PC-9 (cell line): Measurements from ENCODE around the gene SEMA4C.
A peak's percentile ranks its signal among the peaks of the same experiment; 100 is the strongest.

Source experiments
- CTCF ChIP-seq: fragments of 200-600 bp; sonication (generic); conservative IDR thresholded peaks from 2 replicates; pipeline ENCODE4 v1.6.1; 2017; ENCODE audit warnings: mixed run types, antibody characterized with exemption, mild to moderate bottlenecking, moderate library complexity
- EZH2 ChIP-seq: fragments of 200-600 bp; sonication (generic); IDR thresholded peaks from 2 replicates; pipeline ENCODE4 v1.8.0; 2017; ENCODE audit warnings: antibody characterized with exemption, low read depth

DNA sequence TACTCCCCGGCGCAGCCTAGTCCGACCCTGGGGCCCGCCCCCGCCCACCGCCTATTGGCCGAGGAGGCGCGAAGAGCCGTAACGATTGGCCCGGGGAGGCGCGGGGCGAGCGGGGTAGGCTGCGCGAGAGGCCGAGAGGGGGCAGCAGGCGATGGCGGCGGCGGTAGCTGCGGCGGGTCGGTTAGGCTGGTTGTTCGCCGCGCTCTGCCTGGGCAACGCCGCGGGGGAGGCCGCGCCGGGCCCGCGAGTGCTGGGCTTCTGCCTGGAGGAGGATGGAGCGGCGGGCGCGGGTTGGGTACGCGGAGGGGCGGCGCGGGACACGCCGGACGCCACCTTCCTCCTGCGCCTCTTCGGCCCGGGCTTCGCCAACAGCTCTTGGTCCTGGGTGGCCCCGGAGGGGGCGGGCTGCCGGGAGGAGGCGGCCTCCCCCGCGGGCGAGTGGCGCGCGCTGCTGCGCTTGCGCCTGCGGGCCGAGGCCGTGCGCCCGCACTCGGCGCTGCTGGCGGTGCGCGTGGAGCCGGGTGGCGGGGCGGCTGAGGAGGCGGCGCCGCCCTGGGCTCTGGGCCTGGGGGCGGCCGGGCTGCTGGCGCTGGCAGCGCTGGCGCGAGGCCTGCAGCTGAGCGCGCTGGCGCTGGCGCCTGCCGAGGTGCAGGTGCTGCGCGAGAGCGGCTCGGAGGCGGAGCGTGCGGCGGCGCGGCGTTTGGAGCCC lies 53.6 kb downstream of the SEMA4C start, which contains the start of gene CNNM3:
- TF ChIP-seq CTCF (peak; percentile 74), EZH2 (no peak)
